Measurements from ENCODE around the gene C5AR1. TPM values are rescaled to one million over a fixed set of nuclear protein-coding genes. Genes with fewer than 3 reads are reported as not detected.

The C5AR1 gene
- total and polyA plus RNA-seq, 9 of the 15 experiments (the other 6 are each of a cell fraction or from before 2014, with no cell fraction given) = 0.06 to 1.6 (median 0.28) TPM; not detected in 3

GRCh38 chr19:47274071-47274890 lies 35.4 kb upstream of the C5AR1 start, which contains the start of gene INAFM1 (continued):
- TF ChIP-seq SFPQ (IDR thresholded peaks at IDR 0.05; ENCODE audit: low read depth, low read length) (no peak), FOXK1 (CRISPR knock-in tag; IDR thresholded peaks at IDR 0.05; ENCODE audit: borderline replicate concordance) (no peak), HNRNPL (IDR thresholded peaks at IDR 0.05; ENCODE audit: low read depth, low read length) (no peak), ELK3 (CRISPR knock-in tag; IDR thresholded peaks at IDR 0.05) (no peak), TARDBP (IDR thresholded peaks at IDR 0.05) (no peak), RBFOX2 (IDR thresholded peaks at IDR 0.05; ENCODE audit: low read depth, low read length) (no peak), JUNB (CRISPR knock-in tag; conservative IDR thresholded peaks at IDR 0.05) (no peak), ZFP30 (CRISPR knock-in tag; IDR thresholded peaks at IDR 0.05; ENCODE audit: borderline replicate concordance) (no peak), FOXJ2 (tag; IDR thresholded peaks at IDR 0.05) (no peak), KLF1 (tag; IDR thresholded peaks at IDR 0.05) (no peak), ZNF655 (CRISPR knock-in tag; IDR thresholded peaks at IDR 0.05) (peak; percentile 60; the same call in 1 of the 2 replicates), ATF2 (CRISPR knock-in tag; IDR thresholded peaks at IDR 0.05) (no peak), HNRNPK (IDR thresholded peaks at IDR 0.05; ENCODE audit: low read depth, low read length, poor library complexity, severe bottlenecking) (no peak), POLR2A (conservative IDR thresholded peaks at IDR 0.05) (peak; percentile 86), HINFP (tag; conservative IDR thresholded peaks at IDR 0.05; ENCODE audit: low read depth) (no peak), TSC22D4 (tag; IDR thresholded peaks at IDR 0.05) (no peak), MCM5 (IDR thresholded peaks at IDR 0.05; ENCODE audit: low read depth) (no peak), ESRRA (IDR thresholded peaks at IDR 0.05; ENCODE audit: borderline replicate concordance, low read depth) (no peak), CREM (IDR thresholded peaks at IDR 0.05; ENCODE audit: low read depth) (peak; percentile 30; the same call in 1 of the 2 replicates), MXI1 (IDR thresholded peaks at IDR 0.05; ENCODE audit: low read depth, low read length) (peak; percentile 51; the same call in 1 of the 2 replicates)

All from K562 (cell line).